Measurements from ENCODE around the gene DPCD. TPM values are rescaled to one million over a fixed set of nuclear protein-coding genes. Genes with fewer than 3 reads are reported as not detected.

The DPCD gene
- total and polyA plus RNA-seq, 9 donors: 12.9 to 48.3 (median 19.8) TPM

- Histone ChIP-seq H3K27me3 (no peaks in the 10 kb centered on the region), H3K27ac (no peak overlapping the region), H3K9me3 (no peaks in the 10 kb centered on the region), H3K4me3 (no peak overlapping the region), H3K4me1 (ENCODE audit: insufficient read depth) (no peaks in the 10 kb centered on the region), H3K36me3 (peaks cover 2% of the 10 kb centered on the region)
- no peak for TF ChIP-seq CTCF (IDR thresholded peaks at IDR 0.05)
- no peak for TF ChIP-seq EP300 (IDR thresholded peaks at IDR 0.05)
- no peak for TF ChIP-seq POLR2A (IDR thresholded peaks at IDR 0.05)
- DNase-seq: no peak
- 56 to 70% (median 58%) methylated on average over 16 of the region's 16 CpGs for WGBS, 3 donors
- intact Hi-C loops (cut with DNase I): no loop called here
Observed at GRCh38 chr10:101611096-101611905, 23.2 kb downstream of the DPCD start.

- H3K4me3 ChIP-seq: no peak overlapping the region
- no peaks in the 10 kb centered on the region for H3K9me3 ChIP-seq
- no peak for TF ChIP-seq POLR2A (IDR thresholded peaks at IDR 0.05)
- TF ChIP-seq CTCF (IDR thresholded peaks at IDR 0.05): no peak
- TF ChIP-seq EP300 (IDR thresholded peaks at IDR 0.05): no peak
- WGBS, 3 donors: 92 to 98% (median 94%) methylated on average over 6 of the region's 6 CpGs
- no peak overlapping the region for H3K27ac ChIP-seq
- intact Hi-C loops (cut with DNase I): no loop called here
- H3K36me3 ChIP-seq: peaks cover 2% of the 10 kb centered on the region
- no peaks in the 10 kb centered on the region for H3K27me3 ChIP-seq
- no peak for DNase-seq
- H3K4me1 ChIP-seq (ENCODE audit: insufficient read depth): no peaks in the 10 kb centered on the region
Observed at GRCh38 chr10:101612086-101612485, 24.0 kb downstream of the DPCD start.

GRCh38 chr10:101612872-101613271, 24.8 kb downstream of the DPCD start:
- no peak for TF ChIP-seq CTCF (IDR thresholded peaks at IDR 0.05)
- TF ChIP-seq POLR2A (IDR thresholded peaks at IDR 0.05): no peak
- no peak for TF ChIP-seq EP300 (IDR thresholded peaks at IDR 0.05)
- WGBS, 3 donors: 25 to 52% (median 28%) methylated on average over 10 of the region's 10 CpGs
- peaks cover 2% of the 10 kb centered on the region for H3K36me3 ChIP-seq
- H3K27ac ChIP-seq: no peak overlapping the region
- no peak overlapping the region for H3K4me3 ChIP-seq
- intact Hi-C loops (cut with DNase I): no loop called here
- DNase-seq: peak in 2 of 5 donors; percentile 29 to 51
- H3K27me3 ChIP-seq: no peaks in the 10 kb centered on the region
- H3K4me1 ChIP-seq (ENCODE audit: insufficient read depth): no peaks in the 10 kb centered on the region
- no peaks in the 10 kb centered on the region for H3K9me3 ChIP-seq

- Histone ChIP-seq H3K27ac (no peak overlapping the region), H3K4me1 (ENCODE audit: insufficient read depth) (no peaks in the 10 kb centered on the region), H3K9me3 (no peaks in the 10 kb centered on the region), H3K36me3 (peaks cover 2% of the 10 kb centered on the region), H3K27me3 (no peaks in the 10 kb centered on the region), H3K4me3 (no peak overlapping the region)
- WGBS, 3 donors: 87 to 91% (median 89%) methylated on average over 3 of the region's 3 CpGs
- intact Hi-C loops (cut with DNase I): no loop called here
- TF ChIP-seq CTCF (IDR thresholded peaks at IDR 0.05) (no peak), EP300 (IDR thresholded peaks at IDR 0.05) (no peak), POLR2A (IDR thresholded peaks at IDR 0.05) (no peak)
- no peak for DNase-seq
Observed at GRCh38 chr10:101613646-101614045, 25.5 kb downstream of the DPCD start.

All from ovary (tissue), 9 donors.